Chondrocyte (in vitro differentiated cells): Measurements from ENCODE around the gene OLIG3. TPM values are rescaled to one million over a fixed set of nuclear protein-coding genes. Genes with fewer than 3 reads are reported as not detected.
A peak's percentile ranks its signal among the peaks of the same experiment; 100 is the strongest.

ENCODE experiments used
- DNase-seq: peaks from one replicate; pipeline ENCODE4 v3.0.0; 2021; ENCODE audit warnings: mixed read lengths, low spot score
- H3K27ac Mint-ChIP-seq: one replicate; pipeline ENCODE4 v1.8.0; 2021; ENCODE audit warnings: mild to moderate bottlenecking, moderate library complexity, mixed read lengths; ENCODE audit not compliant: unreplicated experiment
- H3K27me3 Mint-ChIP-seq: 2 replicates; pipeline ENCODE4 v1.8.0; 2021; ENCODE audit warnings: low read depth, mixed read lengths
- H3K36me3 Mint-ChIP-seq: 2 replicates; pipeline ENCODE4 v1.8.0; 2021; ENCODE audit warnings: low read depth, mixed read lengths
- H3K4me1 Mint-ChIP-seq: 2 replicates; pipeline ENCODE4 v1.8.0; 2021; ENCODE audit warnings: low read depth, mild to moderate bottlenecking, mixed read lengths
- H3K4me3 Mint-ChIP-seq: one replicate; pipeline ENCODE4 v1.8.0; 2021; ENCODE audit warnings: mild to moderate bottlenecking, moderate library complexity, mixed read lengths; ENCODE audit not compliant: unreplicated experiment
- H3K9me3 Mint-ChIP-seq: 2 replicates; pipeline ENCODE4 v1.8.0; 2021; ENCODE audit warnings: low read depth, mixed read lengths
- CTCF ChIP-seq: fragments of 200-600 bp; sonication (generic); IDR thresholded peaks from 2 replicates; pipeline ENCODE4 v1.5.0; 2021; ENCODE audit warnings: antibody characterized with exemption, mild to moderate bottlenecking, moderate library complexity
- total RNA-seq: library from RNA; stranded (reverse); gene quantifications from 3 replicates; pipeline ENCODE4 v1.2.1, GENCODE V29; 2021

Gene OLIG3
- total RNA-seq, 1 donor from 2014 or later, result not detected

DNA sequence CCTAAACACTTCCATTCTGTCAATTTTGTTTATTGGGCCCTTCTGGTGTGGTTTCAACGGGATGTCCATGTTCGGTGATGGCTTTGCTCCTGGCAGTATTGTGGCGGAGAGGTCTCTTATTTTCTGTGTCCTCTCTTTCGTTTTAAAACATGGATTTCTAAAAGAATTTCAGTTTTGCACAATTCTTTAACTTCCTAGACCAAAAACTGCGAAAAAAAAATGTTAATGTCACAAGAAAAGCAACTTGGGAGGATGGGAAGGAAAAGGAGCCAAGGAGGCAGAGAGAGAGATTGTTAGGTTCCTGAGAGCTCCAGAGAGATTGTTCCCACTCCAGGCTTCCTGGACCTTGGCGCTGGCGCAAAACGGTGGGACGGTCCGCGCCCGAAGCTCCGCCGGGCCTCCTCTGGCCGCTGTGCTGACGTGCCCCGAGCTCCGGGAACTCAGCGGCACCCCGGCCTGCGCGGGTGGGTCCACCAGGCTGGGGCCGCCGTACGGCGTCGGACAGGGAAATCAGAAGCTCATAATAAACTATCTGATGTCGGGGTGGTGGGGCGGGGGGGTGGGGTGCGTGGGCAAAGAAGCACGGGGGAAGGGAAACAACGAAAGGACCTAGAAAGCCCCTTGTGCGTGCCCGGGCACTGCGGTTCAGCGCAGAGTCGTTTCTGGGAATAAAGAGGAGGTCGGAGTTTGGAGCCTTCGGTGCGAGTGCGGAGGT is 951 bp upstream of the OLIG3 start:
- no peak for DNase-seq
- TF ChIP-seq CTCF, result no peak
- Mint-ChIP-seq H3K27ac (no peak overlapping the region), H3K36me3 (peaks cover 6% of the 10 kb centered on the region), H3K4me1 (peaks cover 24% of the 10 kb centered on the region), H3K9me3 (no peaks in the 10 kb centered on the region), H3K27me3 (peaks cover 88% of the 10 kb centered on the region), H3K4me3 (no peak overlapping the region)

DNA sequence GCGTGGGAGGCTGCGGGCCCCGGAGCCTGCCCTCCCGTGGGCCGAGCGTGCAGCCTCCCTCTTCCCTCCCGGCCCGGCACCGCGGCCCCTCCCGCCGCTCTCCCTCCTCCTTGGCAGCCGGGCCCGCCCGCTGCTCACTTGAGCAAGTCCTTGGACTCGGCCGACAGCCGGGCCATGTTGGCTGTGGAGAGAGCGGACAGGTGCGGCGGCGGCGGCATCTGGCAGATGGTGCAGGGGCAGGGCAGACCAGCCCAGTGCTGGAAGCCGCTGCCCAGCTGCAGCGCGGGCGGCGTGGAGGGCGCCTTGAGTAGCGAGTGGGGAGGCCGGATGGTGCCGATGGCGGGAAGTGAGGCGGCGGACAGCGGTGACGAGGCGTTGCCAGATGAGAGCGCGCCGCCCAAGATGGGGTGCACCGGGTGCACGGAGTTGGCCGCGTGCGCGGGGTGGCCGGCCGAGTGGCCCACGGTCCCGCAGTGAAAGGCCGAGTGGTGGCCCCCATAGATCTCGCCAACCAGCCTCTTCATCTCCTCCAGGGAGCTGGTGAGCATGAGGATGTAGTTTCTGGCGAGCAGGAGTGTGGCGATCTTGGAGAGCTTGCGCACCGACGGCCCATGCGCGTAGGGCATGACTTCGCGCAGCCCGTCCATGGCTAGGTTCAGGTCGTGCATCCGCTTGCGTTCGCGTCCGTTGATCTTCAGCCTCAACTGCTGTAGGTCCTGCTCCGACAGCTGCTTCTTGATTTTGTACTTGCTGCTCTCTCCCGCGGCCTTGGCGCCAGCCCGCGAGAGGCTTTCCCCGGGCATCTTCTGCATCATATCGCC is 766 bp downstream of the OLIG3 start:
- Mint-ChIP-seq H3K27me3 (peaks cover 93% of the 10 kb centered on the region), H3K4me3 (no peak overlapping the region), H3K4me1 (peaks cover 37% of the 10 kb centered on the region), H3K36me3 (peaks cover 6% of the 10 kb centered on the region), H3K27ac (no peak overlapping the region), H3K9me3 (no peaks in the 10 kb centered on the region)
- TF ChIP-seq CTCF, result no peak
- DNase-seq, result peak; percentile 88

- Mint-ChIP-seq H3K9me3 (no peaks in the 10 kb centered on the region), H3K36me3 (peaks cover 6% of the 10 kb centered on the region), H3K4me3 (no peak overlapping the region), H3K27ac (no peak overlapping the region), H3K27me3 (peaks cover 93% of the 10 kb centered on the region), H3K4me1 (peaks cover 37% of the 10 kb centered on the region)
- TF ChIP-seq CTCF, result no peak
- no peak for DNase-seq
Measured at GRCh38 chr6:137492289-137493217, 1.6 kb downstream of the OLIG3 start.

DNA sequence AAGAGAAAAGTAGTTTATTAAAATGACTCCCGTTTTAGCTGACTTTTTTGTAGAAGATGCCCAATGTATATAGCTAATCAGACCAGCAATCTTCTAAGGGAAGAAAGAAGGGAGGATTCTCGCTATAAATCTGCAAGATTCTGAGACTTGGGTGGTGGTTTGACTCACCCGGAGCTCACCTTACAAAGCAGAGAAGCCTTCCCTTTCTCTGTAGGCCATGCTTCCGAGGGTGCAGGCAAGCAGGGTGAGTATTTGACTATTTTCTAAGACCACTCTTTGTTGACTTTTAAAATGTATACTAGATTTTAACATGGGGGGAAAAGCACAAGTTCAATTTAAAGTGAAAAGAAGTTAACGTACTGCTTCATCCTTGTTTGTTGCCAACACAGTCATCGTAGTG is 2.7 kb downstream of the OLIG3 start:
- H3K36me3 Mint-ChIP-seq, result peaks cover 9% of the 10 kb centered on the region
- no peak overlapping the region for H3K27ac Mint-ChIP-seq
- H3K27me3 Mint-ChIP-seq, result peaks cover 94% of the 10 kb centered on the region
- H3K9me3 Mint-ChIP-seq, result no peaks in the 10 kb centered on the region
- no peak for DNase-seq
- H3K4me1 Mint-ChIP-seq, result peaks cover 34% of the 10 kb centered on the region
- no peak overlapping the region for H3K4me3 Mint-ChIP-seq
- no peak for TF ChIP-seq CTCF

GRCh38 chr6:137490961-137491360 is 3.2 kb downstream of the OLIG3 start:
- Mint-ChIP-seq H3K4me1 (peaks cover 31% of the 10 kb centered on the region), H3K4me3 (no peak overlapping the region)

More at GRCh38 chr6:137490961-137491360, 3.2 kb downstream of the OLIG3 start:
- no peak for TF ChIP-seq CTCF
- DNase-seq, result no peak
- Mint-ChIP-seq H3K27me3 (peaks cover 94% of the 10 kb centered on the region), H3K36me3 (peaks cover 9% of the 10 kb centered on the region), H3K27ac (no peak overlapping the region), H3K9me3 (no peaks in the 10 kb centered on the region)
